ENCODE data around the gene EFNA5. TPM values are rescaled to one million over a fixed set of nuclear protein-coding genes. Genes with fewer than 3 reads are reported as not detected.

EFNA5 gene
- total RNA-seq, 1 donor from 2014 or later = 12.6 TPM

- H3K27me3 ChIP-seq (ENCODE audit: control insufficient read depth, insufficient read depth, low read length) = no peaks in the 10 kb centered on the region
- no peak for TF ChIP-seq CTCF (IDR thresholded peaks at IDR 0.05; ENCODE audit: insufficient read depth, low read length, poor library complexity, severe bottlenecking)
- no peak overlapping the region for H3K4me3 ChIP-seq (ENCODE audit: low read depth, low read length)
- DNase-seq (ENCODE audit: low read depth) = no peak
- H3K36me3 ChIP-seq (ENCODE audit: control insufficient read depth, insufficient read depth, low read length) = no peaks in the 10 kb centered on the region
Observed at GRCh38 chr5:107598958-107599357, 71.8 kb downstream of the EFNA5 start.

- Histone ChIP-seq H3K36me3 (ENCODE audit: control insufficient read depth, insufficient read depth, low read length) (no peaks in the 10 kb centered on the region), H3K4me3 (ENCODE audit: low read depth, low read length) (no peak overlapping the region), H3K27me3 (ENCODE audit: control insufficient read depth, insufficient read depth, low read length) (no peaks in the 10 kb centered on the region)
- no peak for TF ChIP-seq CTCF (IDR thresholded peaks at IDR 0.05; ENCODE audit: insufficient read depth, low read length, poor library complexity, severe bottlenecking)
- DNase-seq (ENCODE audit: low read depth) = no peak
Observed at GRCh38 chr5:107597803-107598202, 72.9 kb downstream of the EFNA5 start.

GRCh38 chr5:107597247-107597646, 73.5 kb downstream of the EFNA5 start:
- Histone ChIP-seq H3K36me3 (ENCODE audit: control insufficient read depth, insufficient read depth, low read length) (no peaks in the 10 kb centered on the region), H3K4me3 (ENCODE audit: low read depth, low read length) (no peak overlapping the region), H3K27me3 (ENCODE audit: control insufficient read depth, insufficient read depth, low read length) (no peaks in the 10 kb centered on the region)
- TF ChIP-seq CTCF (IDR thresholded peaks at IDR 0.05; ENCODE audit: insufficient read depth, low read length, poor library complexity, severe bottlenecking) = no peak
- DNase-seq (ENCODE audit: low read depth) = no peak

- Histone ChIP-seq H3K36me3 (ENCODE audit: control insufficient read depth, insufficient read depth, low read length) (no peaks in the 10 kb centered on the region), H3K27me3 (ENCODE audit: control insufficient read depth, insufficient read depth, low read length) (no peaks in the 10 kb centered on the region), H3K4me3 (ENCODE audit: low read depth, low read length) (no peak overlapping the region)
- no peak for DNase-seq (ENCODE audit: low read depth)
- TF ChIP-seq CTCF (IDR thresholded peaks at IDR 0.05; ENCODE audit: insufficient read depth, low read length, poor library complexity, severe bottlenecking) = no peak
Observed at GRCh38 chr5:107594253-107595045, 76.3 kb downstream of the EFNA5 start.

GRCh38 chr5:107593009-107593408, 77.7 kb downstream of the EFNA5 start:
- Histone ChIP-seq H3K27me3 (ENCODE audit: control insufficient read depth, insufficient read depth, low read length) (no peaks in the 10 kb centered on the region), H3K36me3 (ENCODE audit: control insufficient read depth, insufficient read depth, low read length) (no peaks in the 10 kb centered on the region), H3K4me3 (ENCODE audit: low read depth, low read length) (no peak overlapping the region)
- DNase-seq (ENCODE audit: low read depth) = no peak
- TF ChIP-seq CTCF (IDR thresholded peaks at IDR 0.05; ENCODE audit: insufficient read depth, low read length, poor library complexity, severe bottlenecking) = no peak

GRCh38 chr5:107592515-107592914, 78.2 kb downstream of the EFNA5 start:
- Histone ChIP-seq H3K27me3 (ENCODE audit: control insufficient read depth, insufficient read depth, low read length) (no peaks in the 10 kb centered on the region), H3K36me3 (ENCODE audit: control insufficient read depth, insufficient read depth, low read length) (no peaks in the 10 kb centered on the region), H3K4me3 (ENCODE audit: low read depth, low read length) (no peak overlapping the region)
- TF ChIP-seq CTCF (IDR thresholded peaks at IDR 0.05; ENCODE audit: insufficient read depth, low read length, poor library complexity, severe bottlenecking) = no peak
- no peak for DNase-seq (ENCODE audit: low read depth)
